DND-41 (cell line): ENCODE results near the gene FEZ2.

Experiments used
- ATAC-seq: fragments of 200-7000 bp; cut with Tn5 transposase; 3 replicates; pipeline ENCODE4 v1.9.1; 2021; ENCODE audit warnings: low read depth; ENCODE audit not compliant: insufficient read depth
- DNase-seq: peaks from one replicate; pipeline ENCODE4 v3.0.0-alpha.2; 2020
- H2AFZ ChIP-seq: 2 replicates; pipeline ENCODE4 v1.6.0; 2012; ENCODE audit warnings: low read depth, low read length
- H3K27ac ChIP-seq: 2 replicates; pipeline ENCODE4 v1.5.1; 2012; ENCODE audit warnings: low read length, inconsistent platforms
- H3K27me3 ChIP-seq: fragments of 200-600 bp; sonication (generic); 2 replicates; pipeline ENCODE4 v1.6.0; 2012; ENCODE audit warnings: low read length, mild to moderate bottlenecking, inconsistent platforms; ENCODE audit not compliant: insufficient read depth, poor library complexity
- H3K36me3 ChIP-seq: 2 replicates; pipeline ENCODE4 v1.5.1; 2012; ENCODE audit warnings: low read length, inconsistent platforms; ENCODE audit not compliant: insufficient read depth
- H3K4me1 ChIP-seq: 2 replicates; pipeline ENCODE4 v1.5.1; 2012; ENCODE audit warnings: mild to moderate bottlenecking, low read length; ENCODE audit not compliant: insufficient read depth
- H3K4me2 ChIP-seq: 2 replicates; pipeline ENCODE4 v1.6.0; 2012; ENCODE audit warnings: mild to moderate bottlenecking, moderate library complexity, low read length, inconsistent platforms; ENCODE audit not compliant: insufficient read depth
- H3K4me3 ChIP-seq, 2 experiments: fragments of 200-600 bp in 1 of 2; shearing (Covaris generic) in 1 of 2; 2 replicates each; pipeline ENCODE4 v1.5.1; 2012 to 2016; ENCODE audit warnings: inconsistent platforms in 2 of 2, low read length in 2 of 2, mild to moderate bottlenecking in 2 of 2, low read depth in 1 of 2, moderate library complexity in 1 of 2
- H3K79me2 ChIP-seq: 2 replicates; pipeline ENCODE4 v1.6.0; 2012; ENCODE audit warnings: low read length, inconsistent platforms; ENCODE audit not compliant: insufficient read depth
- H3K9ac ChIP-seq: 2 replicates; pipeline ENCODE4 v1.6.0; 2012; ENCODE audit warnings: low read depth, mild to moderate bottlenecking, inconsistent platforms, low read length, moderate library complexity
- H3K9me3 ChIP-seq: 2 replicates; pipeline ENCODE4 v1.5.1; 2012; ENCODE audit warnings: low read length, moderate library complexity, mild to moderate bottlenecking, inconsistent platforms; ENCODE audit not compliant: insufficient read depth, severe bottlenecking
- H4K20me1 ChIP-seq: 2 replicates; pipeline ENCODE4 v1.6.0; 2012; ENCODE audit warnings: low read length; ENCODE audit not compliant: insufficient read depth
- EZH2 ChIP-seq: IDR thresholded peaks from 3 replicates; pipeline ENCODE4 v1.6.1; 2012; ENCODE audit warnings: borderline replicate concordance, low read depth, mild to moderate bottlenecking, moderate library complexity, low read length, inconsistent platforms; ENCODE audit not compliant: severe bottlenecking
- TF ChIP-seq, protein P1 (sequence below): IDR thresholded peaks from 2 replicates; pipeline ENCODE4 v1.5.1; 2012; ENCODE audit warnings: borderline replicate concordance, low read length, moderate library complexity, mild to moderate bottlenecking; ENCODE audit not compliant: poor library complexity, severe bottlenecking; ENCODE audit errors: extremely low read depth

The FEZ2 gene

DNA sequence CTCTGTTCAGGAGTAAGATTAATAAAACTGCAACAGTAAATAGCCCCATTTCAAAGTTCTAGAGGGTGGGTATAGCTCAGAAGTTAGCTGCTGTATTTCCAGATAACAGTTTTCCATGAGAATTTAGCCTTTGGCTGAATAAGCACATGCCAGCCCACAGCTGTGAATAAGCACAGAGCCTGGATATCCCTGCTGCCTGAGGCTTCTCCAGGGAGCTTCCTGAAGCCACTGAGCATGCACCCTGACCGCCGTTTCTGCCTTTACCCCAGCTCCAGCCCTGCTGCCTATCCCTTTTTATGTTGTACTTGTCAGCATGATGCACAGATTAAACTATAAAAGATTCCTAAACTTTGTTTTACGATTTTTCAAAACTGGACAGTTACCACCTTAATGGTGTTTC is 85.3 kb downstream of the FEZ2 start:
- Histone ChIP-seq H3K4me3 (no peak overlapping the region), H3K27me3 (peaks cover 7% of the 10 kb centered on the region), H3K79me2 (no peaks in the 10 kb centered on the region), H3K9ac (no peak overlapping the region), H2AFZ (no peak overlapping the region), H3K4me2 (no peak overlapping the region), H4K20me1 (no peaks in the 10 kb centered on the region), H3K4me1 (no peaks in the 10 kb centered on the region), H3K9me3 (no peaks in the 10 kb centered on the region), H3K27ac (no peak overlapping the region), H3K36me3 (no peaks in the 10 kb centered on the region)
- DNase-seq (no peak), ATAC-seq (no peak)
- TF ChIP-seq, protein P1, sequence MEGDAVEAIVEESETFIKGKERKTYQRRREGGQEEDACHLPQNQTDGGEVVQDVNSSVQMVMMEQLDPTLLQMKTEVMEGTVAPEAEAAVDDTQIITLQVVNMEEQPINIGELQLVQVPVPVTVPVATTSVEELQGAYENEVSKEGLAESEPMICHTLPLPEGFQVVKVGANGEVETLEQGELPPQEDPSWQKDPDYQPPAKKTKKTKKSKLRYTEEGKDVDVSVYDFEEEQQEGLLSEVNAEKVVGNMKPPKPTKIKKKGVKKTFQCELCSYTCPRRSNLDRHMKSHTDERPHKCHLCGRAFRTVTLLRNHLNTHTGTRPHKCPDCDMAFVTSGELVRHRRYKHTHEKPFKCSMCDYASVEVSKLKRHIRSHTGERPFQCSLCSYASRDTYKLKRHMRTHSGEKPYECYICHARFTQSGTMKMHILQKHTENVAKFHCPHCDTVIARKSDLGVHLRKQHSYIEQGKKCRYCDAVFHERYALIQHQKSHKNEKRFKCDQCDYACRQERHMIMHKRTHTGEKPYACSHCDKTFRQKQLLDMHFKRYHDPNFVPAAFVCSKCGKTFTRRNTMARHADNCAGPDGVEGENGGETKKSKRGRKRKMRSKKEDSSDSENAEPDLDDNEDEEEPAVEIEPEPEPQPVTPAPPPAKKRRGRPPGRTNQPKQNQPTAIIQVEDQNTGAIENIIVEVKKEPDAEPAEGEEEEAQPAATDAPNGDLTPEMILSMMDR = no peak
- no peak for TF ChIP-seq EZH2

- Histone ChIP-seq H3K9ac (no peak overlapping the region), H3K27me3 (peaks cover 7% of the 10 kb centered on the region), H3K27ac (no peak overlapping the region), H3K9me3 (no peaks in the 10 kb centered on the region), H3K79me2 (no peaks in the 10 kb centered on the region), H3K4me3 (no peak overlapping the region), H4K20me1 (no peaks in the 10 kb centered on the region), H3K4me2 (no peak overlapping the region), H3K36me3 (no peaks in the 10 kb centered on the region), H3K4me1 (no peaks in the 10 kb centered on the region), H2AFZ (no peak overlapping the region)
- no peak for ATAC-seq
- no peak for TF ChIP-seq EZH2
- TF ChIP-seq, protein P1 = no peak
- no peak for DNase-seq
These were observed 85.9 kb downstream of the FEZ2 start for GRCh38 chr2:36511858-36512603.

GRCh38 chr2:36509075-36509474 is 88.9 kb downstream of the FEZ2 start:
- H3K4me2 ChIP-seq = no peak overlapping the region

More at GRCh38 chr2:36509075-36509474, 88.9 kb downstream of the FEZ2 start:
- no peaks in the 10 kb centered on the region for H3K9me3 ChIP-seq
- DNase-seq = no peak
- no peaks in the 10 kb centered on the region for H3K4me1 ChIP-seq
- H2AFZ ChIP-seq = no peak overlapping the region
- H3K36me3 ChIP-seq = no peaks in the 10 kb centered on the region
- H3K9ac ChIP-seq = no peak overlapping the region
- no peak overlapping the region for H3K27ac ChIP-seq
- no peak overlapping the region for H3K4me3 ChIP-seq
- ATAC-seq = no peak
- H3K27me3 ChIP-seq = peaks cover 1% of the 10 kb centered on the region
- H3K79me2 ChIP-seq = no peaks in the 10 kb centered on the region
- TF ChIP-seq, protein P1 = no peak
- no peak for TF ChIP-seq EZH2
- H4K20me1 ChIP-seq = no peaks in the 10 kb centered on the region
